ENCODE data around the gene ISL1.

The ISL1 gene

DNA sequence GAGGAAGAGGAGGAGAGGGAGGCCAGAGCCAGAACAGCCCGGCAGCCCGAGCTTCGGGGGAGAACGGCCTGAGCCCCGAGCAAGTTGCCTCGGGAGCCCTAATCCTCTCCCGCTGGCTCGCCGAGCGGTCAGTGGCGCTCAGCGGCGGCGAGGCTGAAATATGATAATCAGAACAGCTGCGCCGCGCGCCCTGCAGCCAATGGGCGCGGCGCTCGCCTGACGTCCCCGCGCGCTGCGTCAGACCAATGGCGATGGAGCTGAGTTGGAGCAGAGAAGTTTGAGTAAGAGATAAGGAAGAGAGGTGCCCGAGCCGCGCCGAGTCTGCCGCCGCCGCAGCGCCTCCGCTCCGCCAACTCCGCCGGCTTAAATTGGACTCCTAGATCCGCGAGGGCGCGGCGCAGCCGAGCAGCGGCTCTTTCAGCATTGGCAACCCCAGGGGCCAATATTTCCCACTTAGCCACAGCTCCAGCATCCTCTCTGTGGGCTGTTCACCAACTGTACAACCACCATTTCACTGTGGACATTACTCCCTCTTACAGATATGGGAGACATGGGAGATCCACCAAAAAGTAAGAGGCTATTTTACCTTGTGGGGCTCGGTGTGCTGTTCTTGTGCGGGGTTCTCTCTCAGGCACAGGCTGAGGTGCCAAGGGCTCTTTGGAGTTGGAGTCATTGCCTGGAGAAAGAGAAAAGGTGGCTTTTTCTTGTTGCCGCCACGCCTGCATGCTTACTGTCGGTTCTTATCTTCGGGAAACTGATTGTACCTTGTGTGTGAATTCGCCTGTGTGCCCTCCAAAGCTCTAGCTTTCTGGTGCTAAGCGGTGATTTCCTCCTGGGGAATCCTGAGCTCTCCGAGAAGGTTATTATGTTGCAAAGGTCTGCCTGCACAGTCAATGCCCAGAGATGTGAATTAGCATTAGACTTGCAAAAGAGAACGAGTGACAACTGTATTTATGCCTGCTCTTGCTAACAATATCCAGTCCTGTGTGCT is at the start of gene ISL1:
Gene ISL1 (plus strand): TSS at position 318 of the 991 bp plus-strand sequence. CDS start 224 bp downstream, at position 542.
- no peak for DNase-seq

DNA sequence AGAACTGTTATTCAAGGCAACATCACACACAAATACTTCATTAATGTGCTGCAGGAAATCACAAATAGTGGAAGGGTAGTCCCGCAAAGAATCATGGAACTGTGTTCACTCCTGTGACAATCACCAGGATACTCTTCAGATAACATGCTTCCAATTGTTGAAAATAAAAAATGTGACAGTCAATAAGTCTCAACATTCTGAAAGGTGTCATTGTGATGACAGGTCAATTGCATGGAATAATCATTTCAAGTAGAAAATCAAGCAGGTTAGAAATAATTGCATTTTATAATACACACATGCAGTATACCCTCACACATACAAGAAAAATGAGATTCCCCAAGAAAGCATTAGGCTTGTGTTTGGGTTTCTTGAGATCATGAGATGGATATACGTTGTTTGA is 46.4 kb upstream of the ISL1 start:
- no peak for DNase-seq

DNA sequence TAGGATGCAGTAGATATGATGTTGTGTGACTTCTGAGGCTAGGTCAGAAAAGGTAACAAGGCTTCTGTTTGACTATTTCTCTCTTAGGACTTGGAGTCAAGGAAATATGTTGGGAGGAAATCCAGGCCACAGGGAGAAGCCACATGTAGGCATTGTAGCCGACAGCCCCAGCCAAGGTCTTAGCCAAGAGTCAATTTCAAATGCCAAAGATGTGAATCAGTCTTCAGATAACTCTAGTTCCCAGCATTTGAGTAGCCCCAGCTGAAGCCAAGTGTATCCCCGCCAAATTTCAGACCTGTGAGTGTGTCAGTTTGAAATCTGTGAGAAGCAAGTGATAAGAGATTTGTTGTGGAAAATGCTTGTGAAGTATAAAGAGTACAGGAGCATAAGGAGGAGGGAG is 38.1 kb upstream of the ISL1 start:
- no peak for DNase-seq

DNA sequence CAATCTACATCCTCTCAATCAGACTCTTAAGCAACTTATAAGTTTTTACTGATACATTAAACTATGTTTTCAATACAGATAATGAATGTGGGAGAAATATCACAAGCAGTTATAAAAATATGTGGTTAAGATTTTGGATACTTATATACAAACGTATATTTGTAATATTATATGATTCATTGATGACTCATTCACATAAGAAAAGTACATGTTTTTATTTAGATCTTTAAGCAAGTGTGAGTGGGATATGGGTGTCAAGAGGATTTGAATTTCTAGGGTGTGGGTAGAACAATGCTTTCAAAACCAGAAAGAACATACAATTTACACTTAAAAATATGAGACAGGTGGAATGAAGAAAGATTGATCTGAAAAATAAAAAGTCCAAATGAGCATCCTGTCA is 36.1 kb upstream of the ISL1 start:
- no peak for DNase-seq

DNA sequence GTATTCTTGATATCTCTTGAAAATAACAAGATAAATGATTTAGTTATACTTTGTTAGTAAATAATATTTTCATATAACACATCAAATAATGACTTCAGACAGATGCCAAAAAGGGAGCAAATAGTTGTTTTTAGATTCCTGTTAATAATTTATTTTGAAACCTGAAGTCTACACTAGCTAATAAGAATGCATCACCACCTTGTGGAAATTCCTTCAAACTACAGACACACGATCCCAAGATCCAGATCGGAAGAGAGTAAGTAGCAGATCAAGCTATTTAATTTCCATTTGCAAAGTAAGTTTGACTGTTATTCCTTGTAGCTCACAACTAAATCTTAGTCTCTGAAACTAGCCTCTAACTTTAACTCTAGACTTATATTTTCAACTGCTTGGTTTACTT is 35.5 kb upstream of the ISL1 start:
- no peak for DNase-seq

DNA sequence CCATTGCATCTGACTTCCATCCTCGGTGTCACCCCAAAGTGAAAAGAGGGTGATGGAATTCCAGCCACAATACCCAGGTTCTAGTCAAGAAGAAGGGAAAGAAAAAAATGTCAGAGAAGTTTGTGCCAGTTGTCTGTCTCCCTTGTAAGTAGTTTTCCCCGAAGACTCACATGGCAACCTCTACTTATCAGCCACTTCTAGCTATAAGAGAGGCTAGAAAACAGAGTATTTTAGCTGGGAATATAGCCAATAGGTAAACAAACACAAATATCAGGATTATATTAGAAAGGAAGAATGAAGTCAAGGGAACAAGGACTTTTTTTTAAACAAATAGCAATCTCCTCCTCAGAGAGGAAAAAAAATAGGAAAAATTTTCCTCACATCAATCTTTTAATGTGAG is 12.2 kb upstream of the ISL1 start:
- DNase-seq: no peak

DNA sequence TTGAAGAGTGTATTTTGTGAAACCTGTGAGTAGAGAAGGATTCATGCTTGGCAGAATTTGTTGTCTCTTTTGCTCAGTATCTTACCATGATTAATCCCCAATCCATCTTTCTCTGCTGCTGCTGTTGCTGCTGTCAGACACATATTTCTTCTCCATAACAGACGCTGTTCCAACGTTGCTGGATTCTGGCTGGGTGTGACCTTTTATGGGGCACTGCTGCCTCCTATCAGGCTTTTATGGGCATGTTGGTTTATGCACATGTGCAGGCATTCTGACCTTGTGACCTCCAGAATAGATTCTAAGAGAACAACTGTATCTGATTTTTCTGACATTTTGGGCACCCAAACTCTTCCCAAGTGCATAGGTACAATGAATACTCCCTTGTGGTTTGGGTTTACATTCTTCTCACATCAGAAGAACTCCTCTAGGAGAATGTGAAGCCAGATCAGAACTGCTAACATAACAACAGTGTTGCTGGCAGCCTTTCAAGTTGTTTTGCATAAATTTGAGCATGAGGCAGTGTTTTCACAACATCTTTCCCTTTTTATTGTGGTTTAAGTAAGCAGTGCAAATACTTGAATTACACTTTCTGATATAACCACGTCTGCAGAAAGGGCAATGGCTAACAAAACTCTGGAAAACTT is 9.2 kb upstream of the ISL1 start:
- no peak for DNase-seq

DNA sequence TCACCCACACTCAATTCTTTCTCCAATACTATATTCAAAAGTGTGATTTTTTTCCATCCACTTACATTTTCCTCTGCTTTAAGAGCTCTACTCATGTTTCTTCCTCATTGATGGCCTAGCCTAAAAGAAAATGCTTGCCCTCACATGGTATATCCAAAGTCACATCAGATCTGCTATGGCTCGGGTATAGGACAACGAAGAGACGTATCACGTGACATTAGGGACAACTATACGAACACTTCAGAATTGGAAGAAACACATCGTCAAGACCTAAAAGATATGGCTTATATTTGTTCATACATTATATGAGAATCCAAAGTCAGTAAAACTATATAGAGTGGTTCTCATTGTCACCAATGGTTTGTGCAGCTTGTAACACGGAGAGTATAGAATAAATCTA is 8.2 kb upstream of the ISL1 start:
- no peak for DNase-seq

DNA sequence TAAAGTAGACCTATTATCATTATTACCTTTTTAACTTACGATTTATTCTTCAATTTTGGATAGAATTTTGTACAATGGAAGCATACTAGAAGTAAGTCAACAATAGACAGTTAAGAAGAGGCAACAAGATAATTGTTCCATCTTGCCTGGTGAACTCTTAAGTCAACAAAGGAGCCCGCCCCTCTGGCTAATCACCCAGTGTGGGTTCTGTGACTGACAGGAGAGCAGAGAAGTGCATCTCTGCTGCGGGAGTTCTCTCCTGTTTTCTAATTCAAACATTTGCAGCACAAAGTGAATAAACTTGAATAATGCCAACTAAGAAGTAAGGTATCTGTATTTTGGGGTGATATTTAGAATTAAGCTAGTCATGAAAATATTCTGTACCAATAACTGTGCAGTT is 6.7 kb upstream of the ISL1 start:
- no peak for DNase-seq

DNA sequence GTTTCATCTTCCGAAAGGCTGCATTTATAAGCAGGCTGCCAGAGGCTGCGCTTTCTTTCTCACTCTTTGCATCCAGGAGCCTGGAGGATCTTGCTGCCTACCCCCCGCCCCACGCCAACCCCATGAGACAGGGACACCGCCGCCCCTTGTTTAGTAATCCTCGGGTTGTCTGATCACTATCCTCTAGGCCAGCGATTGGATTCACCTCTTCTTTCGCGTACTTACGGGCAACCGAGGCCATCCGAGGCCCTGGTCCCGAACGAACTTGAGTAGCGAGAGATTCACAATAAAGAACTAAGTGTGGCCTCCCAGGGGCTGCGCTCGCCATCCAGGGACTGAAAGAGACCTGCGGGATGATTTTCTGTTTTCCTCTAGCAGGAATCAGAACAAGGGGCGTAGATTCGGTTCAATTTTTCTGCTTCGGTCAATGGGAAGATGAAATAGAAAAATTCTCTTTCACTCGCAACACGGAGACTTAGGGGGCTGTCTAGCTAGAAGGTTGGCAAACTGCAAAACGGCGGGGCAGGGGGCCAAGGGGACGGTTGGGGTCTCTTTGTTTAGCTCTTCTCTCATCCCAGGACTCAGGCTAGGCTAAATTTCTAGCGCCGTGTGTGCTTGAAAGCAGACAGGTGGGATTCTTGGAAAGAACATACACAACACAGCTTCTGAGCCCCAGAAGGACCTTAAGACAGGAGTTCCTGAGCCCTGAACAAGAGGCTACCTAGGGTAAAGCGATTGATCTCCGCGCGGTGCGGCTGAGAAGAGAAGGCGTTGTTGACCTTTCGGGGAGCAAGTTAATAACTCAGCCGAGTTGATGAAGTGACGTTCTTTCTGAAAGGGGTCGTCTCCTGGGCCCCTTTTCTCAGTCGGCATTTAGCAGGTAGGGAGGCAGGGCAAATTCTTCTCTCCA is 5.8 kb upstream of the ISL1 start:
- DNase-seq: no peak

DNA sequence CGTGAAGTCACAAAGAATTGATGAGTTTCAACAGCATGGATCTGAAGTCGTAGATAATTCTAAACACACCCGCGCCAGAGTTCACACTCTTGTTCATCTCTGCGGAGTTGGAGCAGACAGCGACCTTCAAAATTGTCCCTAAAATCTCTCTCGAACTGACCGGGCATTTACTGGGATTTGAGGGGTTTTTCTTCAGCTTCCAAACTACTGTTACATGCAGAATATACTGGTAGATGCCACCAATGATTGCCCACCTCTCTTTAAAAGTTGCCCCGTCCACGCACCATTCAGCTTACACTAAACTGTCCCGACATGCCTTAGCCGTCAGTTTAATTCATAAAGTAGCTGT is 5.2 kb upstream of the ISL1 start:
- DNase-seq: no peak

DNA sequence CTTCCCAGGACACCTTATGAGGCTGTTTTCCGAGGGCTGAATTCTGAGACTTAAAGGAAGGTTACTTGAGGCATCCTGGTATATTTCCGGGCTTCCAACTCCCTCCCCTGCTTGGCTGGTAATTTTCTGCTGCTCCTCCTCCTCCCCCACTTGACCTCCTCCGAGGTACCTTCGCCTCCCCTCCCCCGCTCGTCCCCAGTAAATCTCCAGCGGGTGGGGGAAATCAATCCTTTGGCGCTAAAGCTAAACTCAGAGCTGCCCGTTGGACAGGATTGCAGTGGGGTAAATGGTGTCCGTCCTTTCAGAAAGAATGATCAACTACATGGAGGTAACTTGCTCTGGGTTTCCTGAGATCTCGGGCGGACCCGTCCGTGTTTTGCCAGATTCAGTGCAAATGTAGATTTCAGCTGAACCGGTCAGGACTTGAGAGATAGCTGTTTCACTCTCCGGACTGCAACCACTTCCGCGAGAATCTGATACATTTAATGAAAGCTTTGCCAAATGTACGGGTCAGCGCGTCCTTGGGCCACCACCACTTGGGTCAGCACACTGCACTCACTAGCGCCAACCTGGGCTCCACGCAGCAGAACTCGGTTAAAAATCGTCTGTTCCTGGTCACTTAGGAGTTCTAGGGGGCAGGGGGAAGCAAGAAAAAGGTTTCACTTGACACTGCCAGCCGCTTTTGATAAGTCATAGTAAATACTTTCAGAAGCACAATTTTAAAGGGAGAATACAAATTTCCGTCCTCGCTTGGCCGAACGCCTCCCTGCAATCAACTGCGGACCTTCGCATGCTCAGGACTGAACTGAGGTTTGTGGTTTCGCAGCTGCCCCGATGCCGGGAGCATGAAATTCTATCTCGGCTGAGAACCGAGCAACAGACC is 4.6 kb upstream of the ISL1 start:
- DNase-seq: no peak

DNA sequence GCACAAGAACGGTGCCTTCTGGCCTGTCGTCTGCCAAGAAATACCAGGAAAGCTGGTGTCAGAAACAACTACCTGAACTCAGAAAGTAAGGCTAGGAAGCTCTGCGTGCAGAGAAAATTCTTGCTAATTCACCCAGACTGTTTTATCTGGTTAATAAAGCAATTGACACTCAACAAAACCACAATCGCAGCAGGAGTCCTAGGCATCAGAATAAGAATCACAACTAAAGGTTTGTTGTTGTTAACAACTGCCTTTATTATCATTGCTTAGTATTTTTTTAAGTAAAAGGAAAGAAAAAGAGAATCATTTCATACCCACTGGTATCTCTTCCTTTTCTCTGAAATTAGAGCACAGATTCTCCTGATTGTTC is 3.9 kb upstream of the ISL1 start:
- no peak for DNase-seq

DNA sequence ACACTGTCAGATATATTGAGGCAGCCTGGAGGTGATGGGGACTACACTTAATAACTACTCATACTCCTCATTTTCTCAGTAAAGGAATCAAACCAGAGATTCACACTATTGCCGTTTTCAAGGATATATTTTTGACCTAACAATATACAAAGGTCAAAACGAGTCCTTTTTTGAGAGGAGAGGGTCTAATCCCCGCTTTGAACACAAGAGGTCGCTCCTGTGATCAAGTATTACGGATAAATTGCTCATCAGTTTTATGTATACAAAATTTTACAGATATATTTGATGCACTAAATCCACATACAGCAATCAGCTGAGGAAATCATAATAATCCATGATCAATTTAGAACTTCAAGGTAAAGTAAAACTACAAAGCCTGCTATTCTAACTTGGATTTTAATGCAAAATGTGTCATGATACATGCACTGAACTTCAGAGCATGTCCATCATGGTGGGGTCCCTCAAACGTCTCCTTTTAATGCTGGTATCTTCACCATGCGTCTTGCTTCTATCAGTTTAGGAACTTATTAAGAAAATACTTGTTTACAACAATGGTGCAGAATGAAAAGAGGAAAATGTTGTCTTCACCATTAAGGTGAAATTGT is 2.5 kb upstream of the ISL1 start:
- DNase-seq: no peak

DNA sequence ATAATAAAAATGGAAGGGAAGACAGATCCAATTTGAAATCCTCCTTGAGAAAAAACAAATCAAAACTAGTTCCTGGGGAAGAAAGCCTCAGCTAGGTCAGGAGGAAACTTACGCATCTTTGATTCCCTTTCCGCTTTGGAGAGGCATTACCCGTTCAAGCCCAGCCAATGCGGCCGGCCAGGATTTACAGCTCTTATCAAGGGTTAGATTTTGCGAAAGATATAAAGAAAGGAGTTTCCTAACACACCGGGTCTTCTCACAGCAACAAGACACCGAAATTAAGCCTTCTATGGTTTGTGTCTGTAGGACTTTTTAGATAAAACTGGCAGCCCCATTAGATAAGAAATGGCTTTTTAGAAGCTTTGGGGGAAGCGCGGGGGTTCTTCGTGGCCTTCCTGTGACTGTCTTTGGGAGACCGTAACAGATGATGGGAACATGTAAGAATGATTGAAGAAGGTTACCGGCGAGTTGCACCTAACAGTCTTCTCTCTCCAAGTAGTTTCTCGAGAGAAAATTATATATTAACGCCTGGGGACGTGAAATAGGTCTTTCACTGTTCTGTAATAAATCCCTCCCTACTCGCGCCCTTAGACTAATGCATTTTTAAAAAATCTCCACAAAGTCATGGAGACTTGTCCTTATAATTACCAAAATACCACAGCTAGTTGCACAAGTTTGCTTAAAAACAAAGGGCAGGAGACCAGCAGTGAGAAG is 1.3 kb upstream of the ISL1 start:
- DNase-seq: no peak

DNA sequence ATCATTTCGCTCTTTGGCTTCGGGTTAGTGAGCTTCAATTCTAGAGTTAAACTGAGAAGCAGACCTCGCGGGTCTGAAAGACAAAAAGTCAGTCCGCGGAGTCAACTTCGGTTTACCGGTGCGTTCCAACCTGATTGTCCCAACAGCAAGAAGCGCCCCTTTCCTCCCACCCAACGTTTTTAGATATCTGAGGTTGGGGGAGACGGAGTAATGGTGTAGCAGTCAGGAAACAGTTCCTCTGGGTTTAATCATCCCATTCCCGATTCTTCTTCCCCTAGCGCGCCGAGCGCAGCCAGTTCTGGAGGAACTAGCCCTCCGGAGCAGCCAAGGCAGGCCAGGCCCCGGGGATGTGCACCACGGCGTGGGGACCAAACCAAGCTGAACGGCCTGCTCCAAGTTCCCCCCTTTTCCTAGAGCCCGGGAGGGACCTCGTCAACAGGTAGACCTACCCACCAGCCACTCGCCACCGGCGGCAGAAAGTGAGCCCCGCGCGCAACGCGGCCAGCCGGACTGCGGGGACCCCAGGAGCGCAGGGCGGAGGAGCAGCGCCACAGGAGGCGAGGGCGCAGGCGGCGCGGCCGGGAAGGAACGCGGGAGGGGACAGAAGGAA is 622 bp upstream of the ISL1 start:
- no peak for DNase-seq

DNA sequence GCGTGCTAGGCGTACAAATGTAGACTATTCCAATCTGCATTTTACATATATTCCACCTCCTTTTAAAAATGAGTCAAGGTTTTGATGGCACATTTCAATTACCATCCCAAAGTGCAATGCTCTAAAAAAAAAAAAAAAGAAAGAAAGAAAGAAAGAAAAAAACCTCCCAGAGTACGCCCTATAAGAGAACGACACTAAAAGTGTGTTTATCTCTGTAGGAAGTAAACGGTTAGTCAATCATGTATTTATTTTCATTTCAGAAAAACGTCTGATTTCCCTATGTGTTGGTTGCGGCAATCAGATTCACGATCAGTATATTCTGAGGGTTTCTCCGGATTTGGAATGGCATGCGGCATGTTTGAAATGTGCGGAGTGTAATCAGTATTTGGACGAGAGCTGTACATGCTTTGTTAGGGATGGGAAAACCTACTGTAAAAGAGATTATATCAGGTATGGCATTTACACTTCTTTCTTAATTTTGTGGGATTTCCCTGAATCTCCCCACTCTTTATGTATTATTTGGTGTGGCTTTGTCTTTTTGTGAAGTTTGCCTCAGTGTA is 1.1 kb downstream of the ISL1 start:
- DNase-seq: no peak

DNA sequence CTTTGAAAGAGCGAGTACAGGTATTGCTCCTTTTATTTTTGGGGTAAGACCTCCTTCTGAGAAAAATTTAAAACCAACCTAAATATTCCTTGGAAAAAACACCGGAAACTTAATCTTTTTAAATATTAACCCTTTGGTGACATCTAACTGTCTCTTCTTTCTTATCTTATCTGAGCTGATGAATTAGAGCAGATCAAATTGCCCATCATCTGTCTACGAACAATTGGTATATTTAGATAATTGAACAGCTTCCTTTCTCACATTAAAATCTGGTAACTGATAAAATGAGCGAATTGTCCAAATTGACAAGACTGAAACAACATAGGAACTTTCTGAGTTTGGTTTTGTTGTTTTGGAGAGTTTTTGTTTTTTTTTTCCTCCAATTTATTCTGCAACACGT is 2.0 kb downstream of the ISL1 start:
- no peak for DNase-seq

DNA sequence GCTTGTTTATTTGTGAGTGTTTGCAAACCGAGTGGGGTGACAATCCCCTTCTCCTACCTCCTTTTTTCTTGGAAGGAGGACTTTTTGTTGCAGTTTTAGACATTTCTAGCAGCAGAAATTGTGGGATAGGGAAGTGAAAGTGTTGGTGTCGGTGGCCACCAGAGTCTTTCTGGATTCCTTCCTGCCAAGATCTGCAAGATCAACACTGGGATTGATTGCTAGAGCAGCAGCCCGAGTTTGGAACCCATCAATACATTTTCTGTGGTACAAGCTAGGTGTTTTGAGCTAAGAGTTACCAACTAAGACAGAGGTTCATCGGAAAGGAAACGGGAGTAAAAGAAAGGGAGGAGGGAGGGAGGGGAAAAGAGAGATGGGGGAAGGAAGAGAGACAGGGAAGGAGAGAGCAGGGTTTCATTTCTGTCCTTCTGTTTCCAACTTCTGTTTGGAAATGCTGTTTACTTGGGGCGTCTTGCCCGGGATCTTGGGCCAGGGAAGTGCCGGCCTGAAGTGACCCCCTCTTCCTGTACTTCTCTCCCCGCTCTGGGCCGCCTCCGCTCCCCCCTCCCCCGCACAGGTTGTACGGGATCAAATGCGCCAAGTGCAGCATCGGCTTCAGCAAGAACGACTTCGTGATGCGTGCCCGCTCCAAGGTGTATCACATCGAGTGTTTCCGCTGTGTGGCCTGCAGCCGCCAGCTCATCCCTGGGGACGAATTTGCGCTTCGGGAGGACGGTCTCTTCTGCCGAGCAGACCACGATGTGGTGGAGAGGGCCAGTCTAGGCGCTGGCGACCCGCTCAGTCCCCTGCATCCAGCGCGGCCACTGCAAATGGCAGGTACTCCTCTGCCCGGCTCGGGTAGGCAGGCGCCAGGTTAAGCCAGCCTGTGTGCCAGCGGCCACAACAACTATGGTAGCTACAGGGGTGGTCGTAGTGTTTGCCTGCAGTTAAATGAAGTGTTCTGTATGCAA is 4.0 kb downstream of the ISL1 start:
- DNase-seq: no peak

Data from hippocampal formation (tissue), 2 donors.